ENCODE measurements around the gene DNAH10. TPM values are rescaled to one million over a fixed set of nuclear protein-coding genes. Genes with fewer than 3 reads are reported as not detected.

DNAH10 gene
- total and polyA plus RNA-seq, 7 experiments from 2014 or later, result 0.05 to 0.50 (median 0.10) TPM

- no peaks in the 10 kb centered on the region for H3K9me3 Mint-ChIP-seq
- H3K36me3 ChIP-seq (ENCODE audit: control insufficient read depth in 2 of 3, insufficient read depth in 3 of 3, low read length in 3 of 3), result peaks cover 0 to 58% (median 12%) of the 10 kb centered on the region in 3 experiments
- no peaks in the 10 kb centered on the region for H3K4me1 ChIP-seq (ENCODE audit: control insufficient read depth in 2 of 2, insufficient read depth in 2 of 2, low read length in 2 of 2)
- no peaks in the 10 kb centered on the region for H3K27me3 Mint-ChIP-seq
- H3K27me3 ChIP-seq (ENCODE audit: control insufficient read depth in 2 of 2, insufficient read depth in 2 of 2, low read length in 2 of 2), result no peaks in the 10 kb centered on the region
- DNase-seq (no peak), ATAC-seq (no peak)
- H3K27ac Mint-ChIP-seq, result no peak overlapping the region
- intact Hi-C loops (cut with micrococcal nuclease), result no loop called here
- CTCF ChIA-PET, result no interaction called here
- peaks cover 4 to 21% (median 10%) of the 10 kb centered on the region in 7 donors for H3K4me1 Mint-ChIP-seq
- H3K4me3 Mint-ChIP-seq, result no peak overlapping the region
- peaks cover 8 to 53% (median 34%) of the 10 kb centered on the region in 5 donors for H3K36me3 Mint-ChIP-seq
- no peak overlapping the region for H3K4me3 ChIP-seq (ENCODE audit: low read length)
- H3K9me3 ChIP-seq (ENCODE audit: control insufficient read depth in 2 of 3, low read length in 3 of 3), result no peaks in the 10 kb centered on the region
- POLR2A ChIA-PET, result no interaction called here
- no peak overlapping the region for H3K27ac ChIP-seq (ENCODE audit: low read depth, low read length)
Observed at GRCh38 chr12:123726962-123727361, 35.1 kb upstream of the DNAH10 start.

- Mint-ChIP-seq H3K27ac (no peak overlapping the region), H3K4me3 (no peak overlapping the region), H3K9me3 (no peaks in the 10 kb centered on the region), H3K36me3 (peaks cover 13 to 58% (median 41%) of the 10 kb centered on the region in 5 donors), H3K4me1 (peaks cover 4 to 18% (median 9%) of the 10 kb centered on the region in 7 donors), H3K27me3 (no peaks in the 10 kb centered on the region)
- no peak overlapping the region for H3K27ac ChIP-seq (ENCODE audit: low read depth, low read length)
- DNase-seq (no peak), ATAC-seq (no peak)
- no peaks in the 10 kb centered on the region for H3K9me3 ChIP-seq (ENCODE audit: control insufficient read depth in 2 of 3, low read length in 3 of 3)
- H3K4me3 ChIP-seq (ENCODE audit: low read length), result no peak overlapping the region
- no peaks in the 10 kb centered on the region for H3K4me1 ChIP-seq (ENCODE audit: control insufficient read depth in 2 of 2, insufficient read depth in 2 of 2, low read length in 2 of 2)
- peaks cover 0 to 60% (median 12%) of the 10 kb centered on the region in 3 experiments for H3K36me3 ChIP-seq (ENCODE audit: control insufficient read depth in 2 of 3, insufficient read depth in 3 of 3, low read length in 3 of 3)
- H3K27me3 ChIP-seq (ENCODE audit: control insufficient read depth in 2 of 2, insufficient read depth in 2 of 2, low read length in 2 of 2), result no peaks in the 10 kb centered on the region
- POLR2A ChIA-PET, result no interaction called here
- CTCF ChIA-PET, result no interaction called here
- intact Hi-C loops (cut with micrococcal nuclease), result no loop called here
Observed at GRCh38 chr12:123727878-123728277, 34.2 kb upstream of the DNAH10 start.

GRCh38 chr12:123731596-123731995 lies 30.5 kb upstream of the DNAH10 start:
- Histone ChIP-seq H3K36me3 (ENCODE audit: control insufficient read depth in 2 of 3, insufficient read depth in 3 of 3, low read length in 3 of 3) (peaks cover 17 to 83% (median 23%) of the 10 kb centered on the region in 3 experiments), H3K4me1 (ENCODE audit: control insufficient read depth in 2 of 2, insufficient read depth in 2 of 2, low read length in 2 of 2) (no peaks in the 10 kb centered on the region), H3K27ac (ENCODE audit: low read depth, low read length) (no peak overlapping the region), H3K27me3 (ENCODE audit: control insufficient read depth in 2 of 2, insufficient read depth in 2 of 2, low read length in 2 of 2) (no peaks in the 10 kb centered on the region), H3K4me3 (ENCODE audit: low read length) (no peak overlapping the region), H3K9me3 (ENCODE audit: control insufficient read depth in 2 of 3, low read length in 3 of 3) (no peaks in the 10 kb centered on the region)
- peak overlapping the region in 1 of 9 donors; percentile 21 for H3K27ac Mint-ChIP-seq
- H3K36me3 Mint-ChIP-seq, result peaks cover 23 to 78% (median 52%) of the 10 kb centered on the region in 5 donors
- H3K9me3 Mint-ChIP-seq, result no peaks in the 10 kb centered on the region
- no peaks in the 10 kb centered on the region for H3K27me3 Mint-ChIP-seq
- no peak for DNase-seq
- intact Hi-C loops (cut with micrococcal nuclease), result no loop called here
- POLR2A ChIA-PET, result no interaction called here
- H3K4me3 Mint-ChIP-seq, result no peak overlapping the region
- CTCF ChIA-PET, result interaction anchor here (0.6 kb wide), 1 partner anchor 738 kb away, joined by 3 read pairs; no protein-coding TSS in a partner anchor
- no peak for ATAC-seq
- H3K4me1 Mint-ChIP-seq, result peaks cover 0 to 7% (median 0%) of the 10 kb centered on the region in 7 donors

DNA sequence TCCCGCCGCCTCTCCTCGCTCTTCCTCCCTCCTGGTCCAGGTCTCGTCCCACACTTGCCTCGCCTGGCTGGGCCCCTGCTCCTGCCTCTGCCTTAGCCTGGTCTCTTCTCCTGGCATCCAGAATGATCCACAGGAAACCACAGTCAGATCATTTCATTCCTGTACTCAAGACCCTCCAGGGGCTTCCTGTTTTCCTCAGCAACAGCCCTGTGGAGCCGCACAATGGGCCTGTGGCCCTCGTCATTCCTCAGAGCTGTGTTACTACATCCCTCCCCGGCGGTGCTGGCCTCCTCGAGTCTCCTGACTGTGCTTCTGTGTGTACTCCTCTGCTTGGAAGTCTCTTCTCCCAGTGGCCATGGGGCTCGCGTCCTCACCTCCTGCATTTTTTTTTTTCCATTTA lies 29.9 kb upstream of the DNAH10 start:
- Histone ChIP-seq H3K4me3 (ENCODE audit: low read length) (no peak overlapping the region), H3K27me3 (ENCODE audit: control insufficient read depth in 2 of 2, insufficient read depth in 2 of 2, low read length in 2 of 2) (no peaks in the 10 kb centered on the region), H3K36me3 (ENCODE audit: control insufficient read depth in 2 of 3, insufficient read depth in 3 of 3, low read length in 3 of 3) (peaks cover 17 to 84% (median 25%) of the 10 kb centered on the region in 3 experiments), H3K4me1 (ENCODE audit: control insufficient read depth in 2 of 2, insufficient read depth in 2 of 2, low read length in 2 of 2) (no peaks in the 10 kb centered on the region), H3K27ac (ENCODE audit: low read depth, low read length) (no peak overlapping the region), H3K9me3 (ENCODE audit: control insufficient read depth in 2 of 3, low read length in 3 of 3) (no peaks in the 10 kb centered on the region)
- ATAC-seq (no peak), DNase-seq (no peak)
- Mint-ChIP-seq H3K27me3 (no peaks in the 10 kb centered on the region), H3K9me3 (no peaks in the 10 kb centered on the region), H3K4me3 (peak overlapping the region in 1 of 10 donors; percentile 9), H3K27ac (peak overlapping the region in 1 of 9 donors; percentile 21), H3K36me3 (peaks cover 23 to 81% (median 53%) of the 10 kb centered on the region in 5 donors), H3K4me1 (peaks cover 0 to 9% (median 0%) of the 10 kb centered on the region in 7 donors)
- intact Hi-C loops (cut with micrococcal nuclease), result no loop called here
- ChIA-PET POLR2A (no interaction called here), CTCF (no interaction called here)

- H3K4me1 ChIP-seq (ENCODE audit: control insufficient read depth in 2 of 2, insufficient read depth in 2 of 2, low read length in 2 of 2), result no peaks in the 10 kb centered on the region
- peaks cover 17 to 84% (median 21%) of the 10 kb centered on the region in 3 experiments for H3K36me3 ChIP-seq (ENCODE audit: control insufficient read depth in 2 of 3, insufficient read depth in 3 of 3, low read length in 3 of 3)
- H3K9me3 ChIP-seq (ENCODE audit: control insufficient read depth in 2 of 3, low read length in 3 of 3), result no peaks in the 10 kb centered on the region
- Mint-ChIP-seq H3K36me3 (peaks cover 23 to 77% (median 51%) of the 10 kb centered on the region in 5 donors), H3K27me3 (no peaks in the 10 kb centered on the region), H3K4me3 (no peak overlapping the region), H3K9me3 (no peaks in the 10 kb centered on the region), H3K27ac (no peak overlapping the region), H3K4me1 (peaks cover 0 to 9% (median 0%) of the 10 kb centered on the region in 7 donors)
- CTCF ChIA-PET, result no interaction called here
- intact Hi-C loops (cut with micrococcal nuclease), result no loop called here
- no peak overlapping the region for H3K27ac ChIP-seq (ENCODE audit: low read depth, low read length)
- DNase-seq (no peak), ATAC-seq (no peak)
- POLR2A ChIA-PET, result no interaction called here
- H3K27me3 ChIP-seq (ENCODE audit: control insufficient read depth in 2 of 2, insufficient read depth in 2 of 2, low read length in 2 of 2), result no peaks in the 10 kb centered on the region
- H3K4me3 ChIP-seq (ENCODE audit: low read length), result no peak overlapping the region
Observed at GRCh38 chr12:123733229-123733628, 28.9 kb upstream of the DNAH10 start.

- Mint-ChIP-seq H3K27ac (no peak overlapping the region), H3K36me3 (peaks cover 26 to 74% (median 49%) of the 10 kb centered on the region in 5 donors), H3K4me1 (peaks cover 0 to 9% (median 0%) of the 10 kb centered on the region in 7 donors), H3K4me3 (no peak overlapping the region), H3K27me3 (no peaks in the 10 kb centered on the region), H3K9me3 (no peaks in the 10 kb centered on the region)
- Histone ChIP-seq H3K27me3 (ENCODE audit: control insufficient read depth in 2 of 2, insufficient read depth in 2 of 2, low read length in 2 of 2) (no peaks in the 10 kb centered on the region), H3K4me3 (ENCODE audit: low read length) (no peak overlapping the region), H3K9me3 (ENCODE audit: control insufficient read depth in 2 of 3, low read length in 3 of 3) (no peaks in the 10 kb centered on the region), H3K36me3 (ENCODE audit: control insufficient read depth in 2 of 3, insufficient read depth in 3 of 3, low read length in 3 of 3) (peaks cover 16 to 84% (median 22%) of the 10 kb centered on the region in 3 experiments), H3K4me1 (ENCODE audit: control insufficient read depth in 2 of 2, insufficient read depth in 2 of 2, low read length in 2 of 2) (no peaks in the 10 kb centered on the region), H3K27ac (ENCODE audit: low read depth, low read length) (no peak overlapping the region)
- ATAC-seq, result no peak
- POLR2A ChIA-PET, result no interaction called here
- intact Hi-C loops (cut with micrococcal nuclease), result no loop called here
- CTCF ChIA-PET, result no interaction called here
- no peak for DNase-seq
Observed at GRCh38 chr12:123734268-123734667, 27.8 kb upstream of the DNAH10 start.

- Histone ChIP-seq H3K27me3 (ENCODE audit: control insufficient read depth in 2 of 2, insufficient read depth in 2 of 2, low read length in 2 of 2) (no peaks in the 10 kb centered on the region), H3K27ac (ENCODE audit: low read depth, low read length) (peak overlapping the region; percentile 14)
Observed at GRCh38 chr12:123741937-123742572, 20.0 kb upstream of the DNAH10 start.

More at GRCh38 chr12:123741937-123742572, 20.0 kb upstream of the DNAH10 start:
- peaks cover 8 to 68% (median 11%) of the 10 kb centered on the region in 3 experiments for H3K36me3 ChIP-seq (ENCODE audit: control insufficient read depth in 2 of 3, insufficient read depth in 3 of 3, low read length in 3 of 3)
- peak; percentile 67 for ATAC-seq
- Mint-ChIP-seq H3K27ac (peak overlapping the region in 7 of 9 donors; percentile 20 to 83 (median 58)), H3K27me3 (no peaks in the 10 kb centered on the region), H3K9me3 (peaks cover 0 to 1% (median 0%) of the 10 kb centered on the region in 11 donors), H3K4me3 (peak overlapping the region in 3 of 10 donors; percentile 39 to 52 (median 40)), H3K4me1 (peaks cover 14 to 32% (median 23%) of the 10 kb centered on the region in 7 donors), H3K36me3 (peaks cover 13 to 60% (median 36%) of the 10 kb centered on the region in 5 donors)
- peaks cover 0 to 13% of the 10 kb centered on the region in 2 donors for H3K4me1 ChIP-seq (ENCODE audit: control insufficient read depth in 2 of 2, insufficient read depth in 2 of 2, low read length in 2 of 2)
- no peaks in the 10 kb centered on the region for H3K9me3 ChIP-seq (ENCODE audit: control insufficient read depth in 2 of 3, low read length in 3 of 3)
- no peak for DNase-seq
- ChIA-PET POLR2A (no interaction called here), CTCF (no interaction called here)
- no peak overlapping the region for H3K4me3 ChIP-seq (ENCODE audit: low read length)
- intact Hi-C loops (cut with micrococcal nuclease), result no loop called here

Data from naive thymus-derived CD4-positive, alpha-beta T cell (primary cell).